GM21619 (cell line): ENCODE results near the gene GIGYF1.
"Not testable (repeated sequence)": the region's sequence is repeated elsewhere in the genome, so short reads cannot be mapped to it uniquely, and the experiment has no call there.

Source experiments
- ATAC-seq: cut with Tn5 transposase; IDR thresholded peaks from one replicate; pipeline ENCODE4 v1.9.1; 2021; ENCODE audit not compliant: unreplicated experiment

The GIGYF1 gene

DNA sequence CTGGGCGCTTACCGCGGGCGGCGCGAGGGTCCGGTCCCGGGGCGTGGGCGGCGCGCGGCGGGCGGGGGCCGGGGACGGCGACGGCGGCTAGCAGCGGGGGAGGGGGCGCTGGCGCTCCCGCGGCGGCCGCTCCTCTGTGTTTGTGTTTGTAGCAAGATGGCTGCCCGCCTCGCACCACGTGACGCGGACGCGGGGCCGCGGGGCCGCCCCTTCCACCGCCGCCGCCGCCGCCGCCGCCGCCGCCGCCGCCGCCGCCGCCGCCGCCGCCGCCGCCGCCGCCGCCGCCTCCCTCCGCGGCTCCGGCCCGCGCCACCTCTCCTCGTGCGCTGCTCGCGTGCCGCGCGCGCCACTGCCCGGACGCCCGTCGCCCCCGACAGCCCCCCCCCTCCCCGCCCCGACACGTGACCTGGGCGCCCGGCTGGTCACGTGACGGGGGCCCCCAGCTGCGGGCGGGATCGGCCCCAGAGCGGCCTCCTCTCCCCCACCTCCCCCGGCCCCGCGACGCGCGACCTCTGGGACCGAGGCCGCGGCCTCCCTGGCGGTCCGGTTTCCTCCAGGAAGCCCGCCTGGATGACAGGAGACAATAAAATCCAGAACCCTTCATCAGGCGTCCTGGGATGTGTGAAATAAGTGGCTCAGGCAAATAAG is at the start of gene GIGYF1:
Gene GIGYF1 (minus strand): TSS at position 153 of the 648 bp plus-strand sequence. CDS start 6,012 bp downstream, outside the sequence.
- peak; percentile 40 for ATAC-seq

GRCh38 chr7:100739934-100740333 is 45.9 kb upstream of the GIGYF1 start:
- ATAC-seq = no peak

DNA sequence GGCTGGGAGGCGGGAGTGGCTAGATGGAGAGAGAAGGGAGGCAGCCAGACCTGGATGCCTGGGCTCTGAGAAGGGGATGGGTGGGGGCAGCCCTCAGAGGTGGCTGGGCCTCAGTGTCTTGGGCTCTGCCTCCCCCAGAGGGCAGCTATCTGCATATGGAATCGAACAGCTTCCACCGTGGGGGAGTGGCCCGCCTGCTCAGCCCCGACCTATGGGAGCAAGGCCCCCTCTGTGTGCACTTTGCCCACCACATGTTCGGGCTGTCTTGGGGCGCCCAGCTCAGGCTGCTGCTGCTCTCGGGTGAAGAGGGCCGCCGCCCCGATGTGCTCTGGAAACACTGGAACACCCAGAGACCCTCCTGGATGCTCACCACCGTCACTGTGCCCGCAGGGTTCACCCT is 42.6 kb upstream of the GIGYF1 start:
- ATAC-seq = no peak

GRCh38 chr7:100735730-100736129 is 41.7 kb upstream of the GIGYF1 start:
- ATAC-seq = no peak

GRCh38 chr7:100731937-100732636 is 38.0 kb upstream of the GIGYF1 start:
- ATAC-seq = no peak

- ATAC-seq = no peak
Measured at GRCh38 chr7:100730136-100730800, 36.2 kb upstream of the GIGYF1 start.

DNA sequence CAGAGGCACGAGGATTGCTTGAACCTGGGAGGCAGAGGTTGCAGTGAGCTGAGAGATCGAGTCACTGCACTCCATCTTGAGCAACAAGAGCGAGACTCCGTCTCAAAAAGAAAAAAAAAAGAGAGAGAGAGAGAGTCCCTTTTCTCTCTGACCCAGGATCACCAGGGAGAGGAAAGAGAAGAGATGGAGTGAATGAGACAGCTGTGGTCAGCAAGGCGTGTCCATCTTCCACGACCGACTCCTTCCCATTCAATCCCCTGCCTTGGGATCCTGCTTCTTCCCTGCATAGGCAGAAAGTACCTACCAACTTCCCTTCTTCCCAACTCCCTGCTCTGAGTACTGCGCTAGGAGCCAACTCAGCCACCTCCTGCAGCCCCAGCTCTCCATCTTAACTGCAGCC is 34.1 kb upstream of the GIGYF1 start:
- no peak for ATAC-seq

GRCh38 chr7:100726996-100727761 is 33.1 kb upstream of the GIGYF1 start:
- no peak for ATAC-seq

- ATAC-seq = not testable (repeated sequence)
Measured at GRCh38 chr7:100724364-100724763, 30.3 kb upstream of the GIGYF1 start.

GRCh38 chr7:100723732-100724275 is 29.8 kb upstream of the GIGYF1 start:
- ATAC-seq = no peak

- ATAC-seq = no peak
Measured at GRCh38 chr7:100722480-100723212, 28.6 kb upstream of the GIGYF1 start.

DNA sequence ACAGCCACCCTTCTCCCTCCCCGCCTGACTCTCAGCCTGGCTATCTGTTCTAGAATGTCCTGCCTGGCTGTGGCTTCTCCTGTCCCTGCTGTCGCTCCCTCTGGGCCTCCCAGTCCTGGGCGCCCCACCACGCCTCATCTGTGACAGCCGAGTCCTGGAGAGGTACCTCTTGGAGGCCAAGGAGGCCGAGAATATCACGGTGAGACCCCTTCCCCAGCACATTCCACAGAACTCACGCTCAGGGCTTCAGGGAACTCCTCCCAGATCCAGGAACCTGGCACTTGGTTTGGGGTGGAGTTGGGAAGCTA is 27.4 kb upstream of the GIGYF1 start:
- no peak for ATAC-seq

DNA sequence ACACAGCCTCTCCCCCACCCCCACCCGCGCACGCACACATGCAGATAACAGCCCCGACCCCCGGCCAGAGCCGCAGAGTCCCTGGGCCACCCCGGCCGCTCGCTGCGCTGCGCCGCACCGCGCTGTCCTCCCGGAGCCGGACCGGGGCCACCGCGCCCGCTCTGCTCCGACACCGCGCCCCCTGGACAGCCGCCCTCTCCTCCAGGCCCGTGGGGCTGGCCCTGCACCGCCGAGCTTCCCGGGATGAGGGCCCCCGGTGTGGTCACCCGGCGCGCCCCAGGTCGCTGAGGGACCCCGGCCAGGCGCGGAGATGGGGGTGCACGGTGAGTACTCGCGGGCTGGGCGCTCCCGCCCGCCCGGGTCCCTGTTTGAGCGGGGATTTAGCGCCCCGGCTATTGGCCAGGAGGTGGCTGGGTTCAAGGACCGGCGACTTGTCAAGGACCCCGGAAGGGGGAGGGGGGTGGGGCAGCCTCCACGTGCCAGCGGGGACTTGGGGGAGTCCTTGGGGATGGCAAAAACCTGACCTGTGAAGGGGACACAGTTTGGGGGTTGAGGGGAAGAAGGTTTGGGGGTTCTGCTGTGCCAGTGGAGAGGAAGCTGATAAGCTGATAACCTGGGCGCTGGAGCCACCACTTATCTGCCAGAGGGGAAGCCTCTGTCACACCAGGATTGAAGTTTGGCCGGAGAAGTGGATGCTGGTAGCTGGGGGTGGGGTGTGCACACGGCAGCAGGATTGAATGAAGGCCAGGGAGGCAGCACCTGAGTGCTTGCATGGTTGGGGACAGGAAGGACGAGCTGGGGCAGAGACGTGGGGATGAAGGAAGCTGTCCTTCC is 26.8 kb upstream of the GIGYF1 start:
- ATAC-seq = no peak

DNA sequence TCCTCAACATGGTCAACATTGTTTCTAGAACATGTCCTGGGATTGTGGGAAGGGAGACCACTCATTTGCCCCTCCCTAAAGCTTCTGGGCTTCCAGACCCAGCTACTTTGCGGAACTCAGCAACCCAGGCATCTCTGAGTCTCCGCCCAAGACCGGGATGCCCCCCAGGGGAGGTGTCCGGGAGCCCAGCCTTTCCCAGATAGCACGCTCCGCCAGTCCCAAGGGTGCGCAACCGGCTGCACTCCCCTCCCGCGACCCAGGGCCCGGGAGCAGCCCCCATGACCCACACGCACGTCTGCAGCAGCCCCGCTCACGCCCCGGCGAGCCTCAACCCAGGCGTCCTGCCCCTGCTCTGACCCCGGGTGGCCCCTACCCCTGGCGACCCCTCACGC is 26.2 kb upstream of the GIGYF1 start, which contains the start of gene EPO:
Gene EPO (plus strand): TSS at position 190 of the 392 bp plus-strand sequence. CDS start 513 bp downstream, outside the sequence.
- ATAC-seq = no peak

GRCh38 chr7:100719523-100720278 is 25.7 kb upstream of the GIGYF1 start:
- ATAC-seq = no peak

DNA sequence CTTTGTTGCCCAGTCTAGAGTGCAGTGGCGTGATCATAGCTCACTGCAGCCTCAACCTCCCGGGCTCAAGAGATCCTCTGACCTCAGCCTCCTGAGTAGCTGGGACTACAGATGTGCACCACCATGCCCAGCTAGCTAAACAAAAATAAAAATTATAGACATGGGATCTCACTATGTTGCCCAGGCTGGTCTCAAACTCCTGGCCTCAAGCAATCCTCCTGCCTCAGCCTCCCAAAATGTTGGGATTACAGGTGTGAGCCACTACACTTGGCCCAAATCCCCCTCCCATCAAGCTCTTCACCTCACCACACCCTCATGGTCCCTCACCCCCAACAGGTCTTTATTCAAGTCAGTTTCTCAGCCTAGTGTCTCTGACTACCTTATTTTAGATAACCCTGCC is 23.0 kb upstream of the GIGYF1 start:
- ATAC-seq = not testable (repeated sequence)

- no peak for ATAC-seq
Measured at GRCh38 chr7:100714725-100715124, 20.7 kb upstream of the GIGYF1 start.

DNA sequence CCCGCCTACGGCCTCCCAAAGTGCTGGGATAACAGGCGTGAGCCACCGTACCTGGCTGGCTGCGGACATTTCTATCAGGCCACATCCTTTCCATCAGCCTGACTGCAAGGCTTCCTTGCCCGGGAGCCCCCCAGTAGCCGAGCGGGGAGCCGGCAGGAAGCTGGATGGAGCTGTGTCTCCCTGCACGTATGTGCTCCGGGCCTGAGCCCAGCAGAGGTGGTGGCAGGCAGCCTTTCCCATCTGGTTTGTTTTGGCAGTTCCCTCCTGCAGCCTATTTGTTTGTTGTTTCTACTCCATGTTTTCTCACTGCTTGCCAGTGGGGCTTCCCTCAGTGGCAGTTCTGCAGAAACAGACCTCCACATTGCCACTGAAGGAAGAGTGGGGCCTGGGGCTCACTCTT is 17.3 kb upstream of the GIGYF1 start:
- no peak for ATAC-seq

DNA sequence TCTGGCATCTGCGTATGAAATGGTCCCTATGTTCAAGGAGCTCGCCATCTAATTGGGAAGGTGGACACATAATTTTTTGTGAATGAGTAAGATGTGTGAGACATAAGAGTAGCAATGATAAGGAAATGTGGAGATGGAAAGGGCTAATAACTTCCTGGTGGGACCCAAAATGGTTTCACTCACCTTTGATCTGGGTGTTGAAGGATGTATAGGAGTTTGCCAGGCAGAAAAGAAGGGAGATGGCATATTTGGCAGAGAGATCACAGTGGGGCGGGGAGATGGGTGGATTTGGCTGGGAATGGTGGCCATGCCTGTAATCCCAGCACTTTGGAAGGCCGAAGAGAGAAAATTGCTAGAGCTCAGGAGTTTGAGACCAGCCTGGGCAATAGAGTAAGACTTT is 16.4 kb upstream of the GIGYF1 start:
- no peak for ATAC-seq
